Measurements from ENCODE around the gene RPS6KA4. TPM values are rescaled to one million over a fixed set of nuclear protein-coding genes. Genes with fewer than 3 reads are reported as not detected.
A peak's percentile ranks its signal among the peaks of the same experiment; 100 is the strongest.

The RPS6KA4 gene
- total RNA-seq, 2 experiments from 2014 or later, result 24.6 to 26.0 TPM

DNA sequence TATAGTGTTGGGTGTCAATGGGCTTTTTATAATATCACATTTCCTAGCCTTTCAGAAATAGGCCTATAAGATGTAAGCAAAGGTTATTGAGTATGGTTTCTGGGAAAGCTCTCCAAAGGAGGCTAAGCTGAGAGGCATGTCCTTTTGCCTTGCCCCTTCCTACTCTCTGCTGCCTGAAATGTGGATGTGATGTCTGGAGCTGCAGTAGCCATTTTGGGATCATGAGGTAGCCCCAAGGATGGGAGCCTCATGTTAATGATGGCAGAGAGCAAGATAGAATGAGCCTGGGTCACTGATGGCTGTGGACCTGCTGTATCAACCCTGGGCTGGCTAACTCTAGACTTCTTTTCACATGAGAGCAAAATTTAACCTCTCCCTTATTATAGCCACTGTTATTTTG lies 29.0 kb downstream of the RPS6KA4 start:
- Mint-ChIP-seq H3K36me3 (ENCODE audit: low read depth) (no peaks in the 10 kb centered on the region), H3K9me3 (peaks cover 17% of the 10 kb centered on the region), H3K4me1 (ENCODE audit: low read depth) (peaks cover 31% of the 10 kb centered on the region), H3K27me3 (no peaks in the 10 kb centered on the region), H3K27ac (no peak overlapping the region), H3K4me3 (no peak overlapping the region)
- TF ChIP-seq, protein P1, sequence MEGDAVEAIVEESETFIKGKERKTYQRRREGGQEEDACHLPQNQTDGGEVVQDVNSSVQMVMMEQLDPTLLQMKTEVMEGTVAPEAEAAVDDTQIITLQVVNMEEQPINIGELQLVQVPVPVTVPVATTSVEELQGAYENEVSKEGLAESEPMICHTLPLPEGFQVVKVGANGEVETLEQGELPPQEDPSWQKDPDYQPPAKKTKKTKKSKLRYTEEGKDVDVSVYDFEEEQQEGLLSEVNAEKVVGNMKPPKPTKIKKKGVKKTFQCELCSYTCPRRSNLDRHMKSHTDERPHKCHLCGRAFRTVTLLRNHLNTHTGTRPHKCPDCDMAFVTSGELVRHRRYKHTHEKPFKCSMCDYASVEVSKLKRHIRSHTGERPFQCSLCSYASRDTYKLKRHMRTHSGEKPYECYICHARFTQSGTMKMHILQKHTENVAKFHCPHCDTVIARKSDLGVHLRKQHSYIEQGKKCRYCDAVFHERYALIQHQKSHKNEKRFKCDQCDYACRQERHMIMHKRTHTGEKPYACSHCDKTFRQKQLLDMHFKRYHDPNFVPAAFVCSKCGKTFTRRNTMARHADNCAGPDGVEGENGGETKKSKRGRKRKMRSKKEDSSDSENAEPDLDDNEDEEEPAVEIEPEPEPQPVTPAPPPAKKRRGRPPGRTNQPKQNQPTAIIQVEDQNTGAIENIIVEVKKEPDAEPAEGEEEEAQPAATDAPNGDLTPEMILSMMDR (IDR thresholded peaks at IDR 0.05), result no peak
- intact Hi-C loops (cut with micrococcal nuclease), result no loop called here
- POLR2A ChIA-PET, result no interaction called here
- ATAC-seq, result no peak
- no peak for DNase-seq
- CTCF ChIA-PET, result no interaction called here

DNA sequence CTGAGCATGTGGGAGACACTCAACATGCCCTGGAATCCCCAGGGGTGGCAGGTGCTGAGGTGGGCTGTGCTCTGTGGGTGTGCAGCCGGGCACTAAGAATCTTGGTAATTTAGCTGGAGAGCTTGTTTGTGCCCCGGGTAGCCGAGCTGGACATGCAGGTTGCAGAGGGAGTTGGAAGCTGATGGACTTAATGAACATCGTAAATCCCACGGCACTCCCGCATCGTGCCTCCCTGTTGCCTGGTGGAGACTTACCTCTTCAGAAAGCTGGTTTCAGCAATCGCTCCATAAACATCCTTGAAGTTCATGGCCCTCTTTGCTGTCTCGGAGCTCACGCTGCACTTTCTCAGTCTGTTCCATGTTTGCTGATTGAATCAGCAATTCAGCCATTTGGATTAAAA lies 29.9 kb downstream of the RPS6KA4 start:
- intact Hi-C loops (cut with micrococcal nuclease), result no loop called here
- CTCF ChIA-PET, result interaction anchor here (1.3 kb wide), 1 partner anchor 12 kb away, joined by 3 read pairs; no protein-coding TSS in a partner anchor
- no peak overlapping the region for H3K4me3 Mint-ChIP-seq
- ATAC-seq (no peak), DNase-seq (no peak)
- POLR2A ChIA-PET, result no interaction called here
- TF ChIP-seq, protein P1 (IDR thresholded peaks at IDR 0.05), result no peak
- no peaks in the 10 kb centered on the region for H3K27me3 Mint-ChIP-seq
- peaks cover 17% of the 10 kb centered on the region for H3K9me3 Mint-ChIP-seq
- no peaks in the 10 kb centered on the region for H3K36me3 Mint-ChIP-seq (ENCODE audit: low read depth)
- H3K4me1 Mint-ChIP-seq (ENCODE audit: low read depth), result peaks cover 31% of the 10 kb centered on the region
- H3K27ac Mint-ChIP-seq, result no peak overlapping the region

DNA sequence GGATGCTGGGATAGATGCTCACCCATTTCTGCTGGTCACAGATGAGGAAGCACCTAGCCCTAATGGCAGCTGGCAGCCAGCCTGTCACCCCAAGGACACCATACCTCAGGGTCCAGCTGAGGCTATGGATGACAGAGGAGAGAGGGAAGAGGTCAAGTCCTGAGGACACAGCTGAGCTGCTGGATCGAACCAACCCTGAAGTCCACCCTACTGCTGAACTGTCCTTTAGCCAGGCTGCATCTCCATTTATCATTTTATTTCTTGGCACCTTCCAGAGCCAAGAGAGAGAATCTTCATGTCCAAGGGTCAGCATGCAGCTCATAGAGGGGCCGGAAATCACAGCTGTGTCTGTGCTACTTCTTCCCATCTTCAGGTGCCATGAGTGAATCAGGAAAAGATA lies 30.9 kb downstream of the RPS6KA4 start:
- intact Hi-C loops (cut with micrococcal nuclease), result no loop called here
- ChIA-PET CTCF (interaction anchor here (0.6 to 2.7 kb wide), 3 partner anchors 13 to 100 kb away, joined by 3 to 16 read pairs (median 4); no protein-coding TSS in a partner anchor), POLR2A (interaction anchor here (0.8 kb wide), 1 partner anchor 299 kb away, joined by 3 read pairs; no protein-coding TSS in a partner anchor)

DNA sequence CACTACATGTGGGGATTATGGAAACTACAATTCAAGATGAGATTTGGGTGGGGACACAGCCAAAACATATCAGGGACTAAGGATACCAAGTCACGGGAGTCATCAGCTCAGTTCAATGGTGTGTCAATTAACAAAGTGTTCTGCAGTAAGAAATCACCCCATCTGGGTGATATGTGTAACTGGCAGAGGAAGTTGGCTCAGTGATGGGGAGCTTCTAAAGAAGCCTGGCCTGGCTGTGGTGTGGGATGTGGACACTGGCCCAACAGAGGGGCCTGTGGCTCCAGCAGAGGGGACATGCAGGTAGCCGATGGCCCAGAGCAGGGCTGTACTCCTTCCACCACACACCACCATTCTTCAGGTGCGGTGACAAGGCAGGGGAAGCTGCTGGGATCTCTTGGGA lies 31.6 kb downstream of the RPS6KA4 start:
- intact Hi-C loops (cut with micrococcal nuclease), result no loop called here
- H3K4me3 Mint-ChIP-seq, result no peak overlapping the region
- POLR2A ChIA-PET, result no interaction called here
- no peaks in the 10 kb centered on the region for H3K27me3 Mint-ChIP-seq
- peaks cover 17% of the 10 kb centered on the region for H3K9me3 Mint-ChIP-seq
- H3K4me1 Mint-ChIP-seq (ENCODE audit: low read depth), result peaks cover 33% of the 10 kb centered on the region
- CTCF ChIA-PET, result interaction anchor here (0.6 to 2.7 kb wide), 2 partner anchors 59 to 99 kb away, joined by 4 to 16 read pairs; no protein-coding TSS in a partner anchor
- H3K36me3 Mint-ChIP-seq (ENCODE audit: low read depth), result no peaks in the 10 kb centered on the region
- TF ChIP-seq, protein P1 (IDR thresholded peaks at IDR 0.05), result no peak
- H3K27ac Mint-ChIP-seq, result no peak overlapping the region
- DNase-seq (no peak), ATAC-seq (peak; percentile 11)

More for the DNA sequence above, 30.9 kb downstream of the RPS6KA4 start:
- H3K27ac Mint-ChIP-seq, result no peak overlapping the region
- H3K4me1 Mint-ChIP-seq (ENCODE audit: low read depth), result peaks cover 31% of the 10 kb centered on the region
- peaks cover 17% of the 10 kb centered on the region for H3K9me3 Mint-ChIP-seq
- TF ChIP-seq, protein P1 (IDR thresholded peaks at IDR 0.05), result no peak
- H3K27me3 Mint-ChIP-seq, result no peaks in the 10 kb centered on the region
- DNase-seq (no peak), ATAC-seq (no peak)
- no peak overlapping the region for H3K4me3 Mint-ChIP-seq
- no peaks in the 10 kb centered on the region for H3K36me3 Mint-ChIP-seq (ENCODE audit: low read depth)

DNA sequence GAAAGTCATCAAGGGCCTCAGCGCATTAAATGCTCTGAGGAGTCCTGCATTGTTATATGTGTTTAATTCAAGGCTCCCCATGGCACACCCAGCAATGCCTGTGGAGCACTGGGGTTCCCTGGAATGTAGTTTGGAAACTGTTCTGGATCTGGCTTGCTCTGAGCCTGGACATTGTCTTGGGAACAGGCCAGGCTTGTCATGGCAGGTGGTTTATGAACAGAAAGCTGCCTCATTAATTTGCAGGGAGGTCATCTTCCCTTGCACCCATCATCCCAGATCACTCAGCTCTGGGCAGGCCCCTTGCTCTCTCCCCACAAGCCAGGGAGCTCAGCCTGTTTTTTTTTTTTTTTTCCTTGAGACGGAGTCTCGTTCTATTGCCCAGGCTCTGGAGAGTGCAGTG lies 32.9 kb downstream of the RPS6KA4 start:
- DNase-seq, result no peak
- no peak overlapping the region for H3K4me3 Mint-ChIP-seq
- no peaks in the 10 kb centered on the region for H3K27me3 Mint-ChIP-seq
- CTCF ChIA-PET, result interaction anchor here (1.2 to 2.7 kb wide), 2 partner anchors 57 to 312 kb away, joined by 3 to 16 read pairs; no protein-coding TSS in a partner anchor
- H3K9me3 Mint-ChIP-seq, result peaks cover 17% of the 10 kb centered on the region
- ATAC-seq, result no peak
- no peaks in the 10 kb centered on the region for H3K36me3 Mint-ChIP-seq (ENCODE audit: low read depth)
- intact Hi-C loops (cut with micrococcal nuclease), result no loop called here
- TF ChIP-seq, protein P1 (IDR thresholded peaks at IDR 0.05), result no peak
- H3K4me1 Mint-ChIP-seq (ENCODE audit: low read depth), result peaks cover 26% of the 10 kb centered on the region
- no peak overlapping the region for H3K27ac Mint-ChIP-seq
- POLR2A ChIA-PET, result no interaction called here

All from activated CD8-positive, alpha-beta T cell treated with anti-CD3 and anti-CD28 coated beads for 36 hours (primary cell).